ENCODE data around the gene SUSD4.

- no peak for TF ChIP-seq SUZ12 (IDR thresholded peaks at IDR 0.05; ENCODE audit: unreplicated experiment)
- TF ChIP-seq SRF (IDR thresholded peaks at IDR 0.05; ENCODE audit: low read depth in 2 of 2, low read length in 2 of 2): no peak
- TF ChIP-seq BHLHE40 (IDR thresholded peaks at IDR 0.05; ENCODE audit: borderline replicate concordance in 1 of 2, low read depth in 2 of 2, low read length in 1 of 2): no peak
- TF ChIP-seq CTCF (IDR thresholded peaks at IDR 0.05 in 2 of 3, conservative IDR thresholded peaks at IDR 0.05 in 1 of 3; ENCODE audit: control insufficient read depth in 2 of 3, extremely low read depth in 1 of 3, insufficient read depth in 1 of 3, low read depth in 3 of 3, low read length in 3 of 3): no peak
- no peak for TF ChIP-seq GABPA (IDR thresholded peaks at IDR 0.05; ENCODE audit: low read depth)
- TF ChIP-seq SIX5 (IDR thresholded peaks at IDR 0.05; ENCODE audit: low read depth, low read length, severe bottlenecking): no peak
- no peak for TF ChIP-seq POLR2A (IDR thresholded peaks at IDR 0.05; ENCODE audit: low read depth, low read length)
- TF ChIP-seq SP1 (IDR thresholded peaks at IDR 0.05; ENCODE audit: low read depth, low read length): no peak
- TF ChIP-seq SMC3 (IDR thresholded peaks at IDR 0.05; ENCODE audit: borderline replicate concordance, low read length): no peak
- TF ChIP-seq, protein P1, sequence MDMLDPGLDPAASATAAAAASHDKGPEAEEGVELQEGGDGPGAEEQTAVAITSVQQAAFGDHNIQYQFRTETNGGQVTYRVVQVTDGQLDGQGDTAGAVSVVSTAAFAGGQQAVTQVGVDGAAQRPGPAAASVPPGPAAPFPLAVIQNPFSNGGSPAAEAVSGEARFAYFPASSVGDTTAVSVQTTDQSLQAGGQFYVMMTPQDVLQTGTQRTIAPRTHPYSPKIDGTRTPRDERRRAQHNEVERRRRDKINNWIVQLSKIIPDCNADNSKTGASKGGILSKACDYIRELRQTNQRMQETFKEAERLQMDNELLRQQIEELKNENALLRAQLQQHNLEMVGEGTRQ (IDR thresholded peaks at IDR 0.05; ENCODE audit: borderline replicate concordance, low read depth, low read length): no peak
- TF ChIP-seq EP300 (IDR thresholded peaks at IDR 0.05; ENCODE audit: borderline replicate concordance in 1 of 2, control insufficient read depth in 1 of 2, low read depth in 2 of 2, low read length in 2 of 2): no peak
- no peak for TF ChIP-seq ASH2L (IDR thresholded peaks at IDR 0.05; ENCODE audit: borderline replicate concordance, low read depth)
- TF ChIP-seq CEBPB (IDR thresholded peaks at IDR 0.05; ENCODE audit: borderline replicate concordance in 1 of 2, low read depth in 2 of 2, low read length in 2 of 2): no peak
- TF ChIP-seq, protein P2, sequence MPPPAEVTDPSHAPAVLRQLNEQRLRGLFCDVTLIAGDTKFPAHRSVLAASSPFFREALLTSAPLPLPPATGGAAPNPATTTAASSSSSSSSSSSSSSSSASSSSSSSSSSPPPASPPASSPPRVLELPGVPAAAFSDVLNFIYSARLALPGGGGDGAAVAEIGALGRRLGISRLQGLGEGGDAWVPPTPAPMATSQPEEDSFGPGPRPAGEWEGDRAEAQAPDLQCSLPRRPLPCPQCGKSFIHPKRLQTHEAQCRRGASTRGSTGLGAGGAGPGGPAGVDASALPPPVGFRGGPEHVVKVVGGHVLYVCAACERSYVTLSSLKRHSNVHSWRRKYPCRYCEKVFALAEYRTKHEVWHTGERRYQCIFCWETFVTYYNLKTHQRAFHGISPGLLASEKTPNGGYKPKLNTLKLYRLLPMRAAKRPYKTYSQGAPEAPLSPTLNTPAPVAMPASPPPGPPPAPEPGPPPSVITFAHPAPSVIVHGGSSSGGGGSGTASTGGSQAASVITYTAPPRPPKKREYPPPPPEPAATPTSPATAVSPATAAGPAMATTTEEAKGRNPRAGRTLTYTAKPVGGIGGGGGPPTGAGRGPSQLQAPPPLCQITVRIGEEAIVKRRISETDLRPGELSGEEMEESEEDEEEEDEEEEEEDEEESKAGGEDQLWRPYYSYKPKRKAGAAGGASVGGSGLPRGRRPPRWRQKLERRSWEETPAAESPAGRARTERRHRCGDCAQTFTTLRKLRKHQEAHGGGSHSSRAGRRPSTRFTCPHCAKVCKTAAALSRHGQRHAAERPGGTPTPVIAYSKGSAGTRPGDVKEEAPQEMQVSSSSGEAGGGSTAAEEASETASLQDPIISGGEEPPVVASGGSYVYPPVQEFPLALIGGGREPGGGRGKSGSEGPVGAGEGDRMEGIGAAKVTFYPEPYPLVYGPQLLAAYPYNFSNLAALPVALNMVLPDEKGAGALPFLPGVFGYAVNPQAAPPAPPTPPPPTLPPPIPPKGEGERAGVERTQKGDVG (CRISPR knock-in tag; IDR thresholded peaks at IDR 0.05): no peak
Observed at GRCh38 chr1:223298701-223299100, 65.3 kb downstream of the SUSD4 start.

Data from GM12878 (cell line).